HG03469 (cell line): ENCODE results near the gene SLC27A6.
"Not testable (repeated sequence)": the region's sequence is repeated elsewhere in the genome, so short reads cannot be mapped to it uniquely, and the experiment has no call there.

Source experiments
- ATAC-seq: cut with Tn5 transposase; IDR thresholded peaks from one replicate; pipeline ENCODE4 v1.9.1; 2021; ENCODE audit warnings: mild to moderate bottlenecking, moderate library complexity, moderate number of reproducible peaks; ENCODE audit not compliant: unreplicated experiment

Gene SLC27A6

GRCh38 chr5:128965011-128965637 lies at the start of gene SLC27A6:
SLC27A6 (plus strand) TSS chr5:128965488; CDS start chr5:128966138, 650 bp downstream.
- no peak for ATAC-seq

- ATAC-seq, result no peak
Observed at GRCh38 chr5:128919542-128919941, 45.7 kb upstream of the SLC27A6 start.

GRCh38 chr5:128920345-128921215 lies 44.7 kb upstream of the SLC27A6 start:
- no peak for ATAC-seq

GRCh38 chr5:128924299-128924698 lies 41.0 kb upstream of the SLC27A6 start:
- ATAC-seq, result no peak

GRCh38 chr5:128925973-128926372 lies 39.3 kb upstream of the SLC27A6 start:
- ATAC-seq, result no peak

- ATAC-seq, result no peak
Observed at GRCh38 chr5:128927644-128928043, 37.6 kb upstream of the SLC27A6 start.

- ATAC-seq, result not testable (repeated sequence)
Observed at GRCh38 chr5:128932232-128932631, 33.1 kb upstream of the SLC27A6 start.

GRCh38 chr5:128943100-128943499 lies 22.2 kb upstream of the SLC27A6 start:
- not testable (repeated sequence) for ATAC-seq

- no peak for ATAC-seq
Observed at GRCh38 chr5:128949847-128950546, 15.3 kb upstream of the SLC27A6 start.

GRCh38 chr5:128951301-128951700 lies 14.0 kb upstream of the SLC27A6 start:
- ATAC-seq, result not testable (repeated sequence)

- ATAC-seq, result no peak
Observed at GRCh38 chr5:128956164-128956563, 9.1 kb upstream of the SLC27A6 start.

GRCh38 chr5:128962211-128962610 lies 3.1 kb upstream of the SLC27A6 start:
- ATAC-seq, result no peak

GRCh38 chr5:128965638-128966302 lies 482 bp downstream of the SLC27A6 start:
- no peak for ATAC-seq

- ATAC-seq, result no peak
Observed at GRCh38 chr5:128966375-128966774, 1.1 kb downstream of the SLC27A6 start.

GRCh38 chr5:128966846-128967245 lies 1.6 kb downstream of the SLC27A6 start:
- no peak for ATAC-seq

- no peak for ATAC-seq
Observed at GRCh38 chr5:128973244-128973643, 8.0 kb downstream of the SLC27A6 start.

- ATAC-seq, result no peak
Observed at GRCh38 chr5:128974567-128974966, 9.3 kb downstream of the SLC27A6 start.

GRCh38 chr5:128979761-128980160 lies 14.5 kb downstream of the SLC27A6 start:
- ATAC-seq, result no peak

- ATAC-seq, result no peak
Observed at GRCh38 chr5:128980917-128981316, 15.6 kb downstream of the SLC27A6 start.

- no peak for ATAC-seq
Observed at GRCh38 chr5:128984480-128984879, 19.2 kb downstream of the SLC27A6 start.

GRCh38 chr5:128988476-128988875 lies 23.2 kb downstream of the SLC27A6 start:
- no peak for ATAC-seq
